IPS-20b (cell line): ENCODE measurements around the gene POLR1B.
"Not testable (repeated sequence)": the region's sequence is repeated elsewhere in the genome, so short reads cannot be mapped to it uniquely, and the experiment has no call there.

Experiments
- H3K27ac ChIP-seq: one replicate; pipeline ENCODE4 v1.5.1; 2013; ENCODE audit warnings: low read length
- H3K27me3 ChIP-seq: 2 replicates; pipeline ENCODE4 v1.6.1; 2013; ENCODE audit warnings: mild to moderate bottlenecking, low read length, inconsistent platforms; ENCODE audit not compliant: insufficient read depth
- H3K36me3 ChIP-seq: 2 replicates; pipeline ENCODE4 v1.6.1; 2013; ENCODE audit warnings: low read depth, mild to moderate bottlenecking, inconsistent platforms, low read length, moderate library complexity; ENCODE audit not compliant: insufficient read depth
- H3K4me1 ChIP-seq: 2 replicates; pipeline ENCODE4 v1.6.1; 2013; ENCODE audit warnings: mild to moderate bottlenecking, control low read depth, inconsistent platforms, low read length, moderate library complexity; ENCODE audit not compliant: insufficient read depth
- H3K4me3 ChIP-seq: 2 replicates; pipeline ENCODE4 v1.5.1; 2013; ENCODE audit warnings: mild to moderate bottlenecking, low read length, inconsistent platforms
- H3K9ac ChIP-seq: 2 replicates; pipeline ENCODE4 v1.6.1; 2013; ENCODE audit warnings: low read depth, mild to moderate bottlenecking, inconsistent platforms, low read length, moderate library complexity
- H3K9me3 ChIP-seq: 2 replicates; pipeline ENCODE4 v1.6.1; 2013; ENCODE audit warnings: mild to moderate bottlenecking, low read depth, low read length, inconsistent platforms; ENCODE audit not compliant: insufficient read depth

The POLR1B gene, protein sequence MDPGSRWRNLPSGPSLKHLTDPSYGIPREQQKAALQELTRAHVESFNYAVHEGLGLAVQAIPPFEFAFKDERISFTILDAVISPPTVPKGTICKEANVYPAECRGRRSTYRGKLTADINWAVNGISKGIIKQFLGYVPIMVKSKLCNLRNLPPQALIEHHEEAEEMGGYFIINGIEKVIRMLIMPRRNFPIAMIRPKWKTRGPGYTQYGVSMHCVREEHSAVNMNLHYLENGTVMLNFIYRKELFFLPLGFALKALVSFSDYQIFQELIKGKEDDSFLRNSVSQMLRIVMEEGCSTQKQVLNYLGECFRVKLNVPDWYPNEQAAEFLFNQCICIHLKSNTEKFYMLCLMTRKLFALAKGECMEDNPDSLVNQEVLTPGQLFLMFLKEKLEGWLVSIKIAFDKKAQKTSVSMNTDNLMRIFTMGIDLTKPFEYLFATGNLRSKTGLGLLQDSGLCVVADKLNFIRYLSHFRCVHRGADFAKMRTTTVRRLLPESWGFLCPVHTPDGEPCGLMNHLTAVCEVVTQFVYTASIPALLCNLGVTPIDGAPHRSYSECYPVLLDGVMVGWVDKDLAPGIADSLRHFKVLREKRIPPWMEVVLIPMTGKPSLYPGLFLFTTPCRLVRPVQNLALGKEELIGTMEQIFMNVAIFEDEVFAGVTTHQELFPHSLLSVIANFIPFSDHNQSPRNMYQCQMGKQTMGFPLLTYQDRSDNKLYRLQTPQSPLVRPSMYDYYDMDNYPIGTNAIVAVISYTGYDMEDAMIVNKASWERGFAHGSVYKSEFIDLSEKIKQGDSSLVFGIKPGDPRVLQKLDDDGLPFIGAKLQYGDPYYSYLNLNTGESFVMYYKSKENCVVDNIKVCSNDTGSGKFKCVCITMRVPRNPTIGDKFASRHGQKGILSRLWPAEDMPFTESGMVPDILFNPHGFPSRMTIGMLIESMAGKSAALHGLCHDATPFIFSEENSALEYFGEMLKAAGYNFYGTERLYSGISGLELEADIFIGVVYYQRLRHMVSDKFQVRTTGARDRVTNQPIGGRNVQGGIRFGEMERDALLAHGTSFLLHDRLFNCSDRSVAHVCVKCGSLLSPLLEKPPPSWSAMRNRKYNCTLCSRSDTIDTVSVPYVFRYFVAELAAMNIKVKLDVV

DNA sequence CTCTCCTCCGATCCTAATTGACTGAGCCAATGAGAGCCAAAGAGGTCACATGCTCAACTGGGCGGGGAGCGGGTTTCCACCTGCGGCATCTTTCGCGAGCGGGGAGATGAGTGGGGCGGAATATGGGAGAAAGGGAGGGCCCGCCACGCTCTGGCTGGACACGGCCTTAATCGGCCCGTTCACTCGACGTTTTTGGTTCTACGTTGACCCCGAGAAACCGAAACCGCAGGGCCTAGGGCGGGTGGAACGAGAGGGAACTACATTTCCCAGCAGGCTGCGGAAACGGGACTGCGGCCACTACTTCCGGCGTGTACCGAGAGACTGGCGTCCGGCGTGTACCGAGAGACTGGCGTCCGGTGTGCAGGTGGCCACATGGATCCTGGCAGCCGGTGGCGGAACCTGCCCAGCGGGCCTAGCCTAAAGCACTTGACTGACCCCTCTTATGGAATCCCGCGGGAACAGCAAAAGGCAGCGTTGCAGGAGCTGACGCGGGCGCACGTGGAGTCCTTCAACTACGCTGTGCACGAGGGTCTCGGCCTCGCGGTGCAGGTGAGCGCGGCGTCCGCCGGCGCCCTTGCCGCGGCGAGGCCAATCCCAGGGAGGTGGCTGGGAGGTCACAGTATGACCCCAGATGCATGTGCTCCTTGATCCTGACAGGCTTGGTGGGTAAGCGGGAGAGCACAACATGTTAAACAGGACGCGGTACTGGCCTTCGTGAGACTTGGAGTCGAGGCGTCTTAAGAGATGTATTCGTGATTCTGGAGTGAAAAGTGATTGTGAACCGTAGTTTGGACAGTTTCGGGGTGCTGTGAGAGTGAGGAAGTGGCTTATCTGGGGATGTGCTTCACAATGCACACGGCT is at the start of gene POLR1B:
Gene POLR1B, plus strand, starts transcription at position 343 of the 861 bp plus-strand sequence. Its CDS starts 30 bp downstream, at position 373.
- H3K4me3 ChIP-seq, result peak within 1 kb of the TSS; percentile 96
- peak within 1 kb of the TSS; percentile 93 for H3K9ac ChIP-seq
- H3K9me3 ChIP-seq, result no peaks in the 10 kb centered on the region
- peaks cover 13% of the 10 kb centered on the region for H3K36me3 ChIP-seq
- H3K4me1 ChIP-seq, result 0 out of 2 replicates have a peak, but pooled peaks cover 3% of the 10 kb centered on the region
- H3K27me3 ChIP-seq, result no peaks in the 10 kb centered on the region
- H3K27ac ChIP-seq, result peak within 1 kb of the TSS; percentile 54

DNA sequence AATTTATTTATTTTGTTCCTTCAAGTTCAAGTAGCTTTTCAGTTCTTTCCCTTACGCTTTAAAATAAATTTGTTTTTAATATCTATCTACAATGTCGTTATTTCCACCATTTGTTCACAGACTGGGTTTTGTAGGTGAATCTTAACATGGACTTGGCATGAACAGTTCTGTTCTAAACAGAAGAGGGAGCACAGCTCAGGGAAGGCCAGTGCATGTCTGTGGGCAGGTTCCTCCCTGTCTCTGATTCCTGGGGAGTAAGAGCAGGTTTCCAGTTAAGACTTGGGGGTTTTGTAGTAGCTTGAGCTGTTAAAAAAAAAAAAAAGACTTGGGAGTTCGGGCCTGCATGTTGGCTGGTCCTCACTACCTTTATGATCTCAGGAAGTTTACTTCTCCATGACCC is 49.2 kb upstream of the POLR1B start:
- no peak overlapping the region for H3K4me3 ChIP-seq
- H3K9ac ChIP-seq, result no peak overlapping the region
- H3K27ac ChIP-seq, result no peak overlapping the region
- no peaks in the 10 kb centered on the region for H3K4me1 ChIP-seq
- peaks cover 24% of the 10 kb centered on the region for H3K36me3 ChIP-seq
- no peaks in the 10 kb centered on the region for H3K27me3 ChIP-seq
- no peaks in the 10 kb centered on the region for H3K9me3 ChIP-seq

DNA sequence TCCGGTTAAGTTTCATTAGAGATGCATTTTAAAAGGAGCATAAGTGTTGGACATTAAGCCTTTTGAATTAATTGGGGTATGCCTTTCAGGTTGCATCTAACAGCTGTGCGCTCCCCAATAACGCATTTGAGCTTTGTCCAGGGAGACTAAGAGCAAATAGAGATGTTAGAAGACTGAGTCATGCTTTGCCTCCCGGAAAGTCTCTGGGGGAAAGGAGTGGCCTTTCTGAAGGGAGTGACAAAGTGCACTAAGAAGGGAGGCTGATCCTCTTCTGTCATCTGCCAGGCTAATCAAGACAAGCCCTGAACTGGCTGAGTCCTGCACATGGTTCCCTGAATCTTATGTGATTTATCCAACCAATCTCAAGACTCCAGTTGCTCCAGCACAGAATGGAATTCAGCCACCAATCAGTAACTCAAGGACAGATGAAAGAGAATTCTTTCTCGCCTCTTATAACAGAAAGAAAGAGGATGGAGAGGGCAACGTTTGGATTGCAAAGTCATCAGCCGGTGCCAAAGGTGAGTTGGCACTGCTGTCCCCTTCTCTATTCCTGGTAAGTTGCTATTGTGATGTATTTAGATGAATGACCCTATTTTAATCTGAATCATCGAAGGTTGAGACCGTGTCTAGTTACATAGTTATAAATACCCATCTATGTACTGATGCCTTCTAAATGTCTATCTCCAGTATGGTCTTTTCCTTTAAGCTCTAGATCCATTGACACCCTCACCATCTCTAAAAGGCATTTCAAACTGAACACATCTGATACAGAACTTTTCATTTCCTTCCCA is 48.2 kb upstream of the POLR1B start:
- no peaks in the 10 kb centered on the region for H3K9me3 ChIP-seq
- no peak overlapping the region for H3K4me3 ChIP-seq
- H3K9ac ChIP-seq, result no peak overlapping the region
- H3K27ac ChIP-seq, result no peak overlapping the region
- no peaks in the 10 kb centered on the region for H3K27me3 ChIP-seq
- H3K36me3 ChIP-seq, result peaks cover 21% of the 10 kb centered on the region
- no peaks in the 10 kb centered on the region for H3K4me1 ChIP-seq

GRCh38 chr2:112494828-112495227 is 47.4 kb upstream of the POLR1B start:
- Histone ChIP-seq H3K27ac (no peak overlapping the region), H3K36me3 (peaks cover 21% of the 10 kb centered on the region), H3K9me3 (no peaks in the 10 kb centered on the region), H3K9ac (no peak overlapping the region), H3K27me3 (no peaks in the 10 kb centered on the region), H3K4me1 (no peaks in the 10 kb centered on the region), H3K4me3 (no peak overlapping the region)

GRCh38 chr2:112495878-112496277 is 46.4 kb upstream of the POLR1B start:
- H3K4me1 ChIP-seq, H3K9ac ChIP-seq, H3K9me3 ChIP-seq, H3K27me3 ChIP-seq, H3K27ac ChIP-seq, H3K4me3 ChIP-seq: not testable (repeated sequence)
- H3K36me3 ChIP-seq, result peaks cover 21% of the 10 kb centered on the region

DNA sequence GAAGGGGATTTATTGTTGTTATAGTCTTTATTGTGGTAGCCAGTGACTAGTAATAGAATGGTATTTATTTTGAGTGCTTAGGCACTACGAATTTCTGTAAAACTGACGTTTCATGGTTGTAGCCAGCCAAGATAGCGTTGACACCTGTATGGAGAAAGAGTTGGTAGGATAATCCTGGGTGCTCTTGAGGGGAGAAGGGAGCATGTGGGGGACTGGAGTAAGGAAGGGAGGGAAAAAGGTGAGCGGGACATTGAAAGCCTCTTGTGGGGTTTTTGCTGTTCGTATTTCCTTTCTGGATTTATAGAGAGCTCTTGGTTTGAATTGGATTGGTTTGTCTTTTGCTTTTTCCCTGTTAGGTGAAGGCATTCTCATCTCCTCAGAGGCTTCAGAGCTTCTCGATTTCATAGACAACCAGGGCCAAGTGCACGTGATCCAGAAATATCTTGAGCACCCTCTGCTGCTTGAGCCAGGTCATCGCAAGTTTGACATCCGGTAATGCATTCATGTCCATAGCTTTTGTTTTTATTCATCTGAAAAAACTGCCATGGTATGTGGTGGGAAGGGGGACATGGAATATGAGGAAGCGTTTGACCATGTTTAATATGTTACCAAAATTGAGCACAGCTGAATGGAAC is 41.3 kb upstream of the POLR1B start:
- not testable (repeated sequence) for H3K27me3 ChIP-seq, H3K9me3 ChIP-seq, H3K9ac ChIP-seq, H3K4me3 ChIP-seq, H3K4me1 ChIP-seq, H3K27ac ChIP-seq
- peaks cover 17% of the 10 kb centered on the region for H3K36me3 ChIP-seq

DNA sequence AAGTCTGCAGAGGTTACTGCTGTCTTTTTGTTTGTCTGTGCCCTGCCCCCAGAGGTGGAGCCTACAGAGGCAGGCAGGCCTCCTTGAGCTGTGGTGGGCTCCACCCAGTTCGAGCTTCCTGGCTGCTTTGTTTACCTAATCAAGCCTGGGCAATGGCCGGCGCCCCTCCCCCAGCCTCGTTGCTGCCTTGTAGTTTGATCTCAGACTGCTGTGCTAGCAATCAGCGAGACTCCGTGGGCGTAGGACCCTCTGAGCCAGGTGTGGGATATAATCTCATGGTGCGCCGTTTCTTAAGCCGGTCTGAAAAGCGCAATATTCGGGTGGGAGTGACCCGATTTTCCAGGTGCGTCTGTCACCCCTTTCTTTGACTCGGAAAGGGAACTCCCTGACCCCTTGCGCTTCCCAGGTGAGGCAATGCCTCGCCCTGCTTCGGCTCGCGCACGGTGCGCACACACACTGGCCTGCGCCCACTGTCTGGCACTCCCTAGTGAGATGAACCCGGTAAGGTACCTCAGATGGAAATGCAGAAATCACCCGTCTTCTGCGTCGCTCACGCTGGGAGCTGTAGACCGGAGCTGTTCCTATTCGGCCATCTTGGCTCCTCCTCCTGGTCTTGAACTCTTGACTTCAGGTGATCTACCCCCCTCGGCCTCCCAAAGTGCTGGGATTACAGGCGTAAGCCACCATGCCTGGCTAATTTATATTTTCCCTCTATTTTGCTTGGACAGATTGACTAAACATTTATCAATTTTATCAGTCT is 32.8 kb upstream of the POLR1B start:
- H3K9ac ChIP-seq, H3K4me1 ChIP-seq, H3K9me3 ChIP-seq, H3K27me3 ChIP-seq, H3K27ac ChIP-seq, H3K4me3 ChIP-seq: not testable (repeated sequence)
- peaks cover 20% of the 10 kb centered on the region; the same call in 1 of the 2 replicates for H3K36me3 ChIP-seq

GRCh38 chr2:112516801-112517200 is 25.5 kb upstream of the POLR1B start:
- Histone ChIP-seq H3K27me3 (no peaks in the 10 kb centered on the region), H3K9ac (no peak overlapping the region), H3K4me1 (no peaks in the 10 kb centered on the region), H3K36me3 (peaks cover 50% of the 10 kb centered on the region), H3K9me3 (no peaks in the 10 kb centered on the region), H3K4me3 (no peak overlapping the region), H3K27ac (no peak overlapping the region)

- Histone ChIP-seq H3K27ac (no peak overlapping the region), H3K4me3 (no peak overlapping the region), H3K9me3 (no peaks in the 10 kb centered on the region), H3K36me3 (peaks cover 54% of the 10 kb centered on the region), H3K27me3 (no peaks in the 10 kb centered on the region), H3K4me1 (no peaks in the 10 kb centered on the region), H3K9ac (no peak overlapping the region)
Observed at GRCh38 chr2:112518807-112519206, 23.5 kb upstream of the POLR1B start.

DNA sequence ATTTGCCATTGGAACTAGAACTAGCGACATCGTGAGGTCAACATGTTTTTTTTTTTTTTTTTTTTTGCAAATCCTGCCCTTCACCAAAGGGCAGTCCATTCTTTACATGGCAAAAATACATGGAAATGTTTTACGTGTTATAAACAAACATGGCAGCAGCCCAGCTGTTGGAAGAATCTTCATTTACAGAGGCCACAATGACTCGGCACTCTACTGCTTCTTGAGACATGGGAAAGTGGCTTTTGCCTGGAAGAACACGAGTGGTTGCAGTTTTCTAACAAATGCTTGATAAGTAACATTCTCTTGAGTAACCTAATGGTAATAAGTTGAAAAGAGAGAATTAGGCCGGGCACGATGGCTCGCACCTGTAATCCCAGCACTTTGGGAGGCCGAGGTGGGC is 22.8 kb upstream of the POLR1B start:
- no peaks in the 10 kb centered on the region for H3K4me1 ChIP-seq
- no peaks in the 10 kb centered on the region for H3K27me3 ChIP-seq
- no peak overlapping the region for H3K4me3 ChIP-seq
- peaks cover 51% of the 10 kb centered on the region for H3K36me3 ChIP-seq
- no peak overlapping the region for H3K9ac ChIP-seq
- H3K9me3 ChIP-seq, result no peaks in the 10 kb centered on the region
- H3K27ac ChIP-seq, result no peak overlapping the region
